Hematopoietic multipotent progenitor cell treated with erythropoietin and hydrocortisone succinate and interleukin-3 and kit ligand, for 17 days (in vitro differentiated cells): Measurements from ENCODE around the gene LTK.

Source experiments
- DNase-seq: peaks from one replicate; pipeline ENCODE4 v3.0.0-alpha.2; 2015; ENCODE audit warnings: low spot score

Gene LTK

GRCh38 chr15:41513506-41514227 lies at the start of gene LTK:
TSS of gene LTK (minus strand) at chr15:41513827. CDS start at chr15:41513709, 118 bp downstream.
- no peak for DNase-seq

- no peak for DNase-seq
These were observed 49.2 kb upstream of the LTK start for GRCh38 chr15:41562784-41563198.

GRCh38 chr15:41562244-41562643 lies 48.6 kb upstream of the LTK start:
- DNase-seq = no peak

DNA sequence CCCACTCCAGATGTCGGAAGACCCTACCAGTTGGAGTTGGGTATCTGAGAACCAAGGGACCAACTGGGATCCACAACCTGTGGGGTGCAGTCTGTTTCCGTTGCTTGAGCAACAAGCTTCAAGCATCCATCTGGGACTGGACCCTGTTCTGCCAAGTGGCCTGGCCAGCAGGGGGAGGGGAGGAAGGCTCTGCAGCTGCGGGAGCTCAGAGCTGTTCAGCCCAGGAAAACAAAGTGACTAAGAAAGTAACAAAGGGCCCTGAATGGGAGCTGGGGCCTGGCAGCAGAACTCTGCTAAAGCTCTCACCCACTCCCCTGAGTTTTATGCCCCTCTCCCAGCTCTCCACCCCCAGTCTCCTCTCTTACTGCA lies 48.1 kb upstream of the LTK start:
- no peak for DNase-seq

DNA sequence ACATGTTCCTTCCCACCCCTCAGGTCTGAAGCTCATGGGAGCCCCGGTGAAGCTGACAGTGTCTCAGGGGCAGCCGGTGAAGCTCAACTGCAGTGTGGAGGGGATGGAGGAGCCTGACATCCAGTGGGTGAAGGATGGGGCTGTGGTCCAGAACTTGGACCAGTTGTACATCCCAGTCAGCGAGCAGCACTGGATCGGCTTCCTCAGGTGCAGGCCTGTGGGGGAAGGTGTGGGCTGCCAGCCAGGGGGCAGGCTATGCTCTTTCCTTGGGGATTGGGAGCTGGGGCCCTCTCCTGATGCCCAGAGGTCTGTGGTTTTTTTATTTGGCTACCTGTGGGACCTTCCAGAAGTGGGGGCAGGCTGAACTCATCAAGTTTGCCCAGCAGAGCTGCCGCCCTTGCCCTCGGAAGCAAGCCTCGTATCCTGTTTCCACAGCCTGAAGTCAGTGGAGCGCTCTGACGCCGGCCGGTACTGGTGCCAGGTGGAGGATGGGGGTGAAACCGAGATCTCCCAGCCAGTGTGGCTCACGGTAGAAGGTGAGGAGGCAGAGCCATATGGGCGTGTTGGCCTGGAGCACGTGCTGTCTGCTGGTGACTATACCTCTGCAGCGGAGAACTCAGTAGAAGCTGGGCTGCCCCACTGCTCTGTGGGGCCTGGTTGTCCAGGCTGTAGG lies 47.6 kb upstream of the LTK start:
- DNase-seq = no peak

DNA sequence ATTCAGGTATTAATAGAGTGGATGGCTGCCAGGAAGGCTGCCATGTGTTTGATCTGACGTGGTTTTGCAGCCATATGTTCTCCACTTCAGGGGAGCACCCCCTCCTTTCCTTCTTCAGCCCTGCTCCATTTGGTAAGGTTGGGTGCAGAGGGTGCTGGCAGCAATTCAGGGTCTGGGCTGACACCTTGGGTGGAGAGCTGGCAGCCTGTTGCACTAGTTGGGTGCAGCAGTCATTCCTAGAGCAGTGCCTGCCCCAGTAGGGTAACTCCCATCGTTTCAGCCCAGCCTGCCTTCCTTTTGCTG lies 46.9 kb upstream of the LTK start:
- no peak for DNase-seq

GRCh38 chr15:41559239-41559782 lies 45.7 kb upstream of the LTK start:
- DNase-seq = no peak

DNA sequence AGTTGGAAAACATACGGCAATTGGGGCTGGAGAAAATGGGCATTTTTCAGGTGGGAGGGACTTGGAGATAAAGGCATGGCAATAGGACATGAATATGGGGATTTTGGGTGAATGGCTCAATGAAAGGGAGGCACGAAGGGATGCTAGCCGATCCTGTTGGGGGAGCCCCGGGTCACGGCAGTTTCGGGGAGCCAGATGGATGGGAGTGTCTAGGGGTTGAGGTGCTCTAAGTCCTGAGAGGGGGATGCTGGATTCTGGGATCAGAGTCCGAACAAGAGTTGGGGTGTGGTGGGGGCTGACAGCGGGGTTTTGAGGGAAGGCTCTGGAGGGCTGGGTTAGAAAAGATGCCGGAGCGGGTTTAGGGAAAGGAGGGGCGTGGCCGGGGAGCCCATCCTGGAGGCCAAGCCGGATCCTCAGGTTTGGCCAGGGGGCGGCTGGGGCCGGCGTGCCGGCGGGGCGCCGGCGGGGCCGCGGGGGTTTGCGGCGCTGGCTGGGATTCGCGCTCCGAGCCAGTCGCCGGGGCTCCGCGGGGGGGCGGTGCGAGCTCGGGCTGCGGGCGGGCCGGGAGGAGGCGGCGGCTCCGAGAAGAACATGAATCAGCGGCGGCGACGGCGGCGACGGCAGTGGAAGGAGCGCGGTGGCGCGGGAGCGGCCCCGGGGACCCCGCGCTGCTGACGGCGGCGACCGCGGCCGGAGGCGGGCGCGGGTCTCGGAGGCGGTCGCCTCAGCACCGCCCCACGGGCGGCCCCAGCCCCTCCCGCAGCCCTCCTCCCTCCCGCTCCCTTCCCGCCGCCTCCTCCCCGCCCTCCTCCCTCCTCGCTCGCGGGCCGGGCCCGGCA lies 45.0 kb upstream of the LTK start, which contains the start of gene TYRO3:
TSS of gene TYRO3 (plus strand) at position 813 of the 839 bp plus-strand sequence. CDS start 46 bp downstream, outside the sequence.
- DNase-seq = peak; percentile 13

GRCh38 chr15:41557673-41558399 lies 44.2 kb upstream of the LTK start:
- peak; percentile 58 for DNase-seq

- no peak for DNase-seq
These were observed 43.0 kb upstream of the LTK start for GRCh38 chr15:41556677-41557076.

DNA sequence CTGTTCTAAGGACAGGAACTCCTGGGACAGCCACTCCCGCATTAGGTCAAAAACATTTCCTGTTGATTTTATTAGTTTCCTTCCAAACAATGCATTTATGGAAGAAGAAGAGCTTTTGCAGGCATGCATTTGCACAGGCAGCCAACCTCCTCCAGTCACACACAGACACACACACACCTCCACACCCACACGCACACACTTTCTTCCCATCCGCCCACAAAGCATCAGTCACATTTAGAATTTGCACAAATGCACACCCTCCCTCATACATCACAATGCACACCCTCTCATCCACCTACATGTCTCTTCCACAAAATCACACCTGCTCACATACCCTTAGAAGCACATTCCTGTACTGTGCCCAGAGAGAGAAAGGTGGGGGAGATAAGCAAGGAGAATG lies 41.3 kb upstream of the LTK start:
- DNase-seq = no peak

GRCh38 chr15:41554343-41554742 lies 40.7 kb upstream of the LTK start:
- no peak for DNase-seq

DNA sequence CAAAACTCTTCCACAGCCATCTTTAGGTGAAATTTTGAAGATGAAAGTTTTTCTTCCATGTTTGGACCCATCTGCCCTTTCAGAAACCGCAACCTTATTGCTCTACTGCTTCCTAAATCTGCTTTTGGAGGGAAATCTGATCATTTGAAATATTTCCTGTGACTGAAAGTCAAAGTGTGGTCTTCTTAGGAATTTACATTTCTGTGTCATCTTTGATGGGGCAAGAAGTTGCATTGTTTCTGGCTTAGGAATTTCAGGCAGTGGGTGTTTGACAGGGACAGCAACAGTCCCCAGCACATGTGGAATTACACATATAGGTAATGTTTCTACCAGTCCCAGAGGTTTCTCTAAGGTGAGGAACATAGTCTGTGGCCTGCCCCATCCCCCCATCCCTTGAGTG lies 40.1 kb upstream of the LTK start:
- no peak for DNase-seq

- DNase-seq = no peak
These were observed 36.6 kb upstream of the LTK start for GRCh38 chr15:41550066-41550775.

GRCh38 chr15:41546851-41547786 lies 33.5 kb upstream of the LTK start:
- no peak for DNase-seq

GRCh38 chr15:41545218-41545617 lies 31.6 kb upstream of the LTK start:
- no peak for DNase-seq

DNA sequence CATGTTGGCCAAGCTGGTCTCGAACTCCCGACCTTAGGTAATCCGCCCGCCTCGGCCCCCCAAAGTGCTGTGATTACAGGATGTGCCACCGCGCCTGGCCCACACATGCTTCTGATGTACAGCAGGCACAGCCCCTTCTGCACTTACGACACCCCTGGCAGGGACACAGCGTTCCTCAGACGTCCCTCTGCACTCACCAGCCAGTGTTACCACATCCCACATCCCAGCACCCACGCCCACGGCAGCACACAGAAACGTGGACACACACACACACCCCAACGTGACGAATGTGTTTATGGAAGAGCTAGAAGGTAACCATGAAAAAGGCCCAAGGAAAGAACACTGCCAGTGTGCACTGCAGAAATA lies 31.0 kb upstream of the LTK start:
- no peak for DNase-seq

- DNase-seq = no peak
These were observed 29.9 kb upstream of the LTK start for GRCh38 chr15:41543521-41543870.

DNA sequence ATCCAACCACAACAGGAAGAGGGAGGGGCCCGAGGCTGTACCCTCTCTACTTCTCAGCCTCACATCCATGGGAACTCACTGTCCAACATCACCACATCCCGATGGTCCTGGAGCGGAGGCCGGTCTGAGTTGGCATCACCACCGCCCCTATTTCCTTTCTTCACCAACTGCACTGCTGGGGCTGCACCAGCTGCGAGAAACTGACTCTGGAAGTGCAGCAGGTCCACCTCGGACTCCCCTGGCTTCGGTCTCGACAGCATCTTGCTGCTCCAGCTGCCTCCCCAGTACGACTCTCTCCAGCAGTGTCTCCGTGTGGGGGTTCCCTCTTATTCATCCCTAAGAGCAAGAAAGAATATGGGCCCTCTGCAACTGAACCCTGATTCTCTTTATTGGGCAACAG lies 23.2 kb upstream of the LTK start:
- no peak for DNase-seq

GRCh38 chr15:41535544-41535943 lies 21.9 kb upstream of the LTK start:
- DNase-seq = no peak
